HCT116 (cell line): ENCODE data around the gene NTN4. TPM values are rescaled to one million over a fixed set of nuclear protein-coding genes. Genes with fewer than 3 reads are reported as not detected.

ENCODE experiments used
- ATAC-seq: fragments of 200-7000 bp; cut with Tn5 transposase; 2 replicates; pipeline ENCODE4 v1.9.1; 2020; ENCODE audit warnings: mild to moderate bottlenecking, moderate library complexity
- BruUV-seq: library from RNA; stranded (reverse); fragments of 400-500 nt; replicated peaks from 2 replicates; lab custom pipeline; 2021; lab: Mats Ljungman, UMichigan
- CTCF ChIA-PET: fragments of 300-600 bp; sonication (Branson Sonifier 250); formaldehyde crosslinking; loops from one replicate; lab custom pipeline; 2021; ENCODE audit warnings: antibody characterized with exemption; lab: Charles Lee
- POLR2A ChIA-PET: fragments of 300-600, 350-600 bp; sonication (Branson Sonifier 250); formaldehyde crosslinking; loops from one replicate; lab custom pipeline; 2021; ENCODE audit warnings: antibody characterized with exemption; lab: Charles Lee
- RAD21 ChIA-PET, 2 experiments: fragments of 300-600 bp; sonication (Branson Sonifier 250); formaldehyde crosslinking; loops; one replicate each; lab custom pipeline; 2023; ENCODE audit warnings: low total read pairs in 2 of 2; ENCODE audit not compliant: uncharacterized antibody in 2 of 2, unreplicated experiment in 2 of 2, low non-redundant PET in 1 of 2; lab: Charles Lee
- DNase-seq: peaks from one replicate; pipeline ENCODE4 v3.0.0-alpha.2; 2010; ENCODE audit warnings: low read depth, low spot score
- H2AFZ ChIP-seq: fragments of 200-600 bp; shearing (Covaris generic), sonication (generic); 2 replicates; pipeline ENCODE4 v1.6.1; 2017; ENCODE audit warnings: low read depth, mixed run types, mixed read lengths, antibody characterized with exemption, low read length; ENCODE audit not compliant: poor library complexity, severe bottlenecking
- H3K27ac ChIP-seq: 2 replicates; pipeline ENCODE4 v1.5.1; 2012; ENCODE audit warnings: low read depth, low read length
- H3K27me3 ChIP-seq: fragments of 200-600 bp; sonication (generic); 2 replicates; pipeline ENCODE4 v1.6.1; 2016; ENCODE audit warnings: mixed run types, low read length, mixed read lengths; ENCODE audit not compliant: insufficient read depth
- H3K36me3 ChIP-seq, 2 experiments: fragments of 200-500 bp in 1 of 2; fragments of 200-600 bp in 1 of 2; sonication (Bioruptor generic) in 1 of 2; sonication (generic) in 1 of 2; 2 replicates each; pipeline versions ENCODE4 v1.5.1 to v1.6.1; 2014 to 2016; ENCODE audit warnings: low read length in 2 of 2, inconsistent platforms in 1 of 2, mixed read lengths in 1 of 2, mixed run types in 1 of 2; ENCODE audit not compliant: insufficient read depth in 2 of 2, control insufficient read depth in 1 of 2
- H3K4me1 ChIP-seq, 2 experiments: fragments of 200-600 bp in 1 of 2; sonication (generic) in 1 of 2; 2 replicates each; pipeline versions ENCODE4 v1.5.1 to v1.6.1; 2012 to 2017; ENCODE audit warnings: low read length in 2 of 2, inconsistent platforms in 1 of 2, mild to moderate bottlenecking in 1 of 2, mixed read lengths in 1 of 2, mixed run types in 1 of 2, moderate library complexity in 1 of 2; ENCODE audit not compliant: insufficient read depth in 2 of 2, control insufficient read depth in 1 of 2
- H3K4me2 ChIP-seq: fragments of 200-600 bp; sonication (generic); 2 replicates; pipeline ENCODE4 v1.6.1; 2017; ENCODE audit warnings: mixed run types, low read length, mixed read lengths
- H3K4me3 ChIP-seq, 2 experiments: fragments of 200-600 bp in 1 of 2; sonication (generic) in 1 of 2; replicated peaks in 1 of 2; 2 replicates each; pipeline ENCODE4 v1.5.1; 2011 to 2016; ENCODE audit warnings: low read length in 2 of 2, control low read depth in 1 of 2, low read depth in 1 of 2, mild to moderate bottlenecking in 1 of 2, mixed read lengths in 1 of 2, mixed run types in 1 of 2
- H3K79me2 ChIP-seq: fragments of 200-600 bp; sonication (generic); 2 replicates; pipeline ENCODE4 v1.6.1; 2017; ENCODE audit warnings: mild to moderate bottlenecking, mixed run types, low read length, moderate library complexity, mixed read lengths; ENCODE audit not compliant: insufficient read depth
- H3K9ac ChIP-seq: fragments of 200-600 bp; sonication (generic); 2 replicates; pipeline ENCODE4 v1.6.1; 2016; ENCODE audit warnings: low read length, mixed read lengths
- H3K9me2 ChIP-seq: fragments of 200-600 bp; sonication (generic), shearing (Covaris generic); 2 replicates; pipeline ENCODE4 v1.6.1; 2017; ENCODE audit warnings: mixed run types, mild to moderate bottlenecking, moderate library complexity; ENCODE audit not compliant: insufficient read depth
- H3K9me3 ChIP-seq, 2 experiments: fragments of 200-500 bp in 1 of 2; fragments of 200-600 bp in 1 of 2; sonication (Bioruptor generic) in 1 of 2; sonication (generic) in 1 of 2; 2 replicates each; pipeline ENCODE4 v1.6.1; 2014 to 2017; ENCODE audit warnings: low read length in 2 of 2, mixed read lengths in 2 of 2, inconsistent platforms in 1 of 2, low read depth in 1 of 2, mild to moderate bottlenecking in 1 of 2, mixed run types in 1 of 2, moderate library complexity in 1 of 2; ENCODE audit not compliant: control insufficient read depth in 1 of 2, insufficient read depth in 1 of 2
- H4K20me1 ChIP-seq: fragments of 200-600 bp; sonication (generic), shearing (Covaris generic); 2 replicates; pipeline ENCODE4 v1.6.1; 2017; ENCODE audit warnings: mixed run types, mild to moderate bottlenecking, moderate library complexity; ENCODE audit not compliant: insufficient read depth
- CEBPB ChIP-seq: IDR thresholded peaks from 2 replicates; pipeline ENCODE4 v1.6.1; 2012; ENCODE audit warnings: low read depth
- CTCF ChIP-seq, 3 experiments: fragments of 200-600 bp in 1 of 3; sonication (generic) in 1 of 3; IDR thresholded peaks in 2 of 3; conservative IDR thresholded peaks in 1 of 3; 2 replicates each; pipeline ENCODE4 v1.5.1; 2012 to 2017; ENCODE audit warnings: low read depth in 2 of 3, low read length in 2 of 3, antibody characterized with exemption in 1 of 3, borderline replicate concordance in 1 of 3, control low read depth in 1 of 3, mild to moderate bottlenecking in 1 of 3, mixed read lengths in 1 of 3, mixed run types in 1 of 3, moderate library complexity in 1 of 3; ENCODE audit not compliant: insufficient read depth in 1 of 3
- EGR1 ChIP-seq: IDR thresholded peaks from 2 replicates; pipeline ENCODE4 v1.6.1; 2012; ENCODE audit warnings: low read depth
- FOSL1 ChIP-seq: IDR thresholded peaks from 2 replicates; pipeline ENCODE4 v1.6.1; 2012; ENCODE audit warnings: low read depth
- POLR2A ChIP-seq: IDR thresholded peaks from 2 replicates; pipeline ENCODE4 v1.7.0; 2011; ENCODE audit warnings: borderline replicate concordance; ENCODE audit not compliant: insufficient read depth, insufficient read length; ENCODE audit errors: extremely low read depth
- REST ChIP-seq: IDR thresholded peaks from 2 replicates; pipeline ENCODE4 v1.6.1; 2012; ENCODE audit warnings: low read depth
- SP1 ChIP-seq: IDR thresholded peaks from 2 replicates; pipeline ENCODE4 v1.6.1; 2012; ENCODE audit warnings: low read depth
- SRF ChIP-seq: IDR thresholded peaks from 2 replicates; pipeline ENCODE4 v1.6.1; 2012; ENCODE audit warnings: low read depth
- ZFX ChIP-seq: fragments of 450-650 bp; IDR thresholded peaks from 2 replicates; pipeline ENCODE4 v1.6.1; 2017
- intact Hi-C: fragments of 100-400 bp; cut with micrococcal nuclease; formaldehyde crosslinking; loops from 2 replicates; pipeline ENCODE4 v1.10.0; 2022
- total RNA-seq: library from RNA; stranded (reverse); gene quantifications from one replicate; pipeline ENCODE4 v1.2.1, GENCODE V29; 2021; ENCODE audit not compliant: unreplicated experiment

Gene NTN4
- total RNA-seq, 1 experiment from 2014 or later: 4.3 TPM

GRCh38 chr12:95709152-95709551, 81.4 kb downstream of the NTN4 start:
- Histone ChIP-seq H3K36me3 (no peaks in the 10 kb centered on the region), H3K4me1 (no peaks in the 10 kb centered on the region), H3K9ac (no peak overlapping the region), H3K27ac (no peak overlapping the region)
- no peak for DNase-seq
- BruUV-seq: no TSS peak
- intact Hi-C loops: no loop called here
- POLR2A ChIA-PET: no interaction called here
- TF ChIP-seq FOSL1 (no peak), CEBPB (no peak), REST (no peak), POLR2A (no peak), ZFX (no peak), SRF (no peak), CTCF (IDR thresholded peaks at IDR 0.05 in 2 of 3, conservative IDR thresholded peaks at IDR 0.05 in 1 of 3; ENCODE audit: borderline replicate concordance in 1 of 3, insufficient read depth in 1 of 3, low read depth in 2 of 3, low read length in 2 of 3) (no peak), SP1 (no peak), EGR1 (no peak)
- TF ChIP-seq, all 23 proteins: peak for 0
- H2AFZ ChIP-seq: no peak overlapping the region
- no peaks in the 10 kb centered on the region for H4K20me1 ChIP-seq
- H3K79me2 ChIP-seq: no peaks in the 10 kb centered on the region
- H3K27me3 ChIP-seq: no peaks in the 10 kb centered on the region
- no peaks in the 10 kb centered on the region for H3K9me2 ChIP-seq
- ChIA-PET RAD21 (no interaction called here), CTCF (no interaction called here)
- H3K4me3 ChIP-seq: no peak overlapping the region
- H3K4me2 ChIP-seq: no peak overlapping the region
- no peaks in the 10 kb centered on the region for H3K9me3 ChIP-seq
- ATAC-seq: no peak
